Peyer's patch (tissue), 4 donors: ENCODE results near the gene RNU1-1.
"Not testable (repeated sequence)": the region's sequence is repeated elsewhere in the genome, so short reads cannot be mapped to it uniquely, and the experiment has no call there.

Experiments
- CTCF ChIP-seq, 6 experiments: fragments of 450-650 bp in 4 of 6; fragments of 200-600 bp in 2 of 6; sonication (generic) in 1 of 6; IDR thresholded peaks; one replicate each; pipeline ENCODE4 v1.5.1; 2017 to 2019; ENCODE audit warnings: antibody characterized with exemption in 6 of 6, mild to moderate bottlenecking in 3 of 6, moderate library complexity in 1 of 6
- POLR2A ChIP-seq, 2 donors: fragments of 450-650 bp; IDR thresholded peaks; one replicate each; pipeline ENCODE4 v1.5.1; 2017; ENCODE audit warnings: antibody characterized with exemption in 2 of 2, mild to moderate bottlenecking in 2 of 2, moderate library complexity in 2 of 2

GRCh38 chr1:16508861-16509445 lies 5.1 kb downstream of the RNU1-1 start:
- TF ChIP-seq CTCF, POLR2A (IDR thresholded peaks at IDR 0.05): not testable (repeated sequence)
